Measurements from ENCODE around the gene ZCCHC9.

Gene ZCCHC9

DNA sequence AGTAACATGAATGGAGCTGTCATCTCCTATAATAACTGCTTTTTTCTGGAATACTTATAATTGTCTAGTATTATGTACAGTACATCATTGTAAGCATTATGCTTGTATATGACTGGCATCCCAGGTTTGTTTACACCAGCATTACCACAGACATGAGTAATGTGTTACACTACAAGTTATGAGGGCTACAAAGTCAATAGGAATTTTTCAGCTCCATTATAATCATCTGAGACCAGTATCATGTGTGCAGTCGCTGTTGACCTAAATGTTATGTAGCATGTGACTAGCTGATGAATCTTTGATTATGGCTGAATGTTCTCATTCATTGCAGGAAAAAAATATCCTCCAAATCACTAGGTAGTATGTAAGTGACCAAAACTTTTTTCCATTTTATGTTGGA, 2.2 kb downstream of the ZCCHC9 start:
- Histone ChIP-seq H3K9me3 (replicated peaks in 1 of 2; ENCODE audit: control insufficient read depth in 2 of 2, insufficient read depth in 1 of 2, low read depth in 1 of 2, low read length in 2 of 2) (no peaks in the 10 kb centered on the region), H2BK5ac (ENCODE audit: low read length) (no peak overlapping the region)

DNA sequence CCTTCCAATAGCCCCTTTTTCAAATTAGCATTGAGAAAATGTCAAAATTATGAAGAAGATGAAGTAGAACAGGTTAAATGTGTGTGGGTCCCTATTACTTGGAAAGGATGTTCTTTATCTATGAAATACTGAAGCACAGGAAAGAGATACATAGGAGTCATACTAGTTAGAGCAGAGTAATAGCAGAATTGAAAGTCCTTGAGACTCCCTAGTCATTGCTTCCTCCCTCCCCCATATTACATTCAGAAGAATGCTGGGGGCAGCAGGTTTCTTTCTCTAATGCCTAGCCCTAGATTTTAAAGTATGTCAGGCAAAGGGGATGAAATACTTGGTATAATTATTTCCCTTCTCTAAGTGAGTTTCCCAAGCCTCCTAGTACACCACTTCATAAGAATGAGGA, 4.4 kb downstream of the ZCCHC9 start:
- Histone ChIP-seq H3K18ac (ENCODE audit: low read length) (no peak overlapping the region), H3K14ac (ENCODE audit: low read length) (no peak overlapping the region), H3K4me1 (ENCODE audit: control insufficient read depth in 2 of 2, insufficient read depth in 1 of 2, low read depth in 1 of 2, low read length in 2 of 2) (peaks cover 0 to 4% of the 10 kb centered on the region in 2 donors), H3K9me3 (replicated peaks in 1 of 2; ENCODE audit: control insufficient read depth in 2 of 2, insufficient read depth in 1 of 2, low read depth in 1 of 2, low read length in 2 of 2) (no peaks in the 10 kb centered on the region), H2BK120ac (ENCODE audit: low read depth, low read length) (no peak overlapping the region), H2AK5ac (ENCODE audit: low read depth, low read length) (no peak overlapping the region), H3K36me3 (replicated peaks in 1 of 2; ENCODE audit: control insufficient read depth in 2 of 2, insufficient read depth in 2 of 2, low read length in 2 of 2) (peaks cover 2 to 45% of the 10 kb centered on the region in 2 donors), H3K4me2 (ENCODE audit: insufficient read depth, low read length, poor library complexity, severe bottlenecking) (no peak overlapping the region), H4K91ac (ENCODE audit: low read depth, low read length, poor library complexity) (no peak overlapping the region), H3K4ac (ENCODE audit: low read length) (no peak overlapping the region), H3K27me3 (ENCODE audit: control insufficient read depth in 3 of 3, insufficient read depth in 3 of 3, low read depth in 1 of 3, low read length in 3 of 3) (no peaks in the 10 kb centered on the region), H3K23ac (ENCODE audit: low read depth, low read length, poor library complexity) (no peak overlapping the region), H2BK12ac (ENCODE audit: low read length) (no peak overlapping the region), H2BK5ac (ENCODE audit: low read length) (no peak overlapping the region), H3K79me1 (ENCODE audit: low read depth, low read length) (peaks cover 5% of the 10 kb centered on the region), H2AFZ (ENCODE audit: low read length) (no peak overlapping the region), H4K8ac (ENCODE audit: low read depth, low read length) (no peak overlapping the region), H3K4me3 (ENCODE audit: low read length in 2 of 2) (no peak overlapping the region), H3K27ac (replicated peaks; ENCODE audit: low read length) (no peak overlapping the region), H3K9ac (ENCODE audit: low read depth, low read length, poor library complexity) (no peak overlapping the region), H2BK15ac (ENCODE audit: low read length) (no peak overlapping the region)
- no peak for DNase-seq (ENCODE audit: low spot score)

More for the DNA sequence above, 2.2 kb downstream of the ZCCHC9 start:
- Histone ChIP-seq H3K36me3 (replicated peaks in 1 of 2; ENCODE audit: control insufficient read depth in 2 of 2, insufficient read depth in 2 of 2, low read length in 2 of 2) (peaks cover 0 to 29% of the 10 kb centered on the region in 2 donors), H4K8ac (ENCODE audit: low read depth, low read length) (no peak overlapping the region), H3K4me1 (ENCODE audit: control insufficient read depth in 2 of 2, insufficient read depth in 1 of 2, low read depth in 1 of 2, low read length in 2 of 2) (peaks cover 4% of the 10 kb centered on the region in 2 donors), H3K27ac (replicated peaks; ENCODE audit: low read length) (no peak overlapping the region), H3K9ac (ENCODE audit: low read depth, low read length, poor library complexity) (no peak overlapping the region), H2BK15ac (ENCODE audit: low read length) (no peak overlapping the region), H3K14ac (ENCODE audit: low read length) (no peak overlapping the region), H4K91ac (ENCODE audit: low read depth, low read length, poor library complexity) (no peak overlapping the region), H3K4ac (ENCODE audit: low read length) (no peak overlapping the region), H2AFZ (ENCODE audit: low read length) (no peak overlapping the region), H2BK12ac (ENCODE audit: low read length) (no peak overlapping the region), H3K18ac (ENCODE audit: low read length) (no peak overlapping the region), H3K27me3 (ENCODE audit: control insufficient read depth in 3 of 3, insufficient read depth in 3 of 3, low read depth in 1 of 3, low read length in 3 of 3) (no peaks in the 10 kb centered on the region), H2BK120ac (ENCODE audit: low read depth, low read length) (no peak overlapping the region), H3K23ac (ENCODE audit: low read depth, low read length, poor library complexity) (no peak overlapping the region), H3K4me2 (ENCODE audit: insufficient read depth, low read length, poor library complexity, severe bottlenecking) (no peak overlapping the region), H3K79me1 (ENCODE audit: low read depth, low read length) (peaks cover 5% of the 10 kb centered on the region), H3K4me3 (ENCODE audit: low read length in 2 of 2) (no peak overlapping the region), H2AK5ac (ENCODE audit: low read depth, low read length) (no peak overlapping the region)
- no peak for DNase-seq (ENCODE audit: low spot score)
- WGBS, 2 donors (ENCODE audit: extremely low coverage in 2 of 2, insufficient read length in 2 of 2, insufficient replicate concordance in 1 of 2) = no CpG with 5 or more reads among the region's 1 CpG

DNA sequence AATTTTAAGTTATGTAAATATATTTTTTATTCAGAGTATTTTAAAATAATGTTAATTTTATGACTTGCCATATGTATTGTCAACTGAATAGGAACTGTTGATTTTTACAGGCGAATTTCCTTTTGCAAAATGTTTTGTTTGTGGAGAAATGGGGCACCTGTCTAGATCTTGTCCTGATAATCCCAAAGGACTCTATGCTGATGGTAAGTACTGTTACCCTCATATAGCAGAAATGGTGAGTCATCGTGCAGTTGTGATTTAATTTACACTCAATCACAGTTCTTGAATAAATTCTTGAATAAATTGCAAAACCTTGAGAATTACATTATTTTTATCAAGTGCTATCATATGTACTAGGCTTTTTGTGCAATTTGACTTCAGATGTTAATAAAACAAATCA, 7.4 kb downstream of the ZCCHC9 start:
- Histone ChIP-seq H3K79me1 (ENCODE audit: low read depth, low read length) (no peaks in the 10 kb centered on the region), H2AFZ (ENCODE audit: low read length) (no peak overlapping the region), H3K4me1 (ENCODE audit: control insufficient read depth in 2 of 2, insufficient read depth in 1 of 2, low read depth in 1 of 2, low read length in 2 of 2) (no peaks in the 10 kb centered on the region), H2BK12ac (ENCODE audit: low read length) (no peak overlapping the region), H3K27me3 (ENCODE audit: control insufficient read depth in 3 of 3, insufficient read depth in 3 of 3, low read depth in 1 of 3, low read length in 3 of 3) (no peaks in the 10 kb centered on the region), H3K18ac (ENCODE audit: low read length) (no peak overlapping the region), H3K4me3 (ENCODE audit: low read length in 2 of 2) (no peak overlapping the region), H2BK15ac (ENCODE audit: low read length) (no peak overlapping the region), H3K14ac (ENCODE audit: low read length) (no peak overlapping the region), H3K4ac (ENCODE audit: low read length) (no peak overlapping the region), H3K9ac (ENCODE audit: low read depth, low read length, poor library complexity) (no peak overlapping the region), H3K23ac (ENCODE audit: low read depth, low read length, poor library complexity) (no peak overlapping the region), H2BK5ac (ENCODE audit: low read length) (no peak overlapping the region), H3K9me3 (replicated peaks in 1 of 2; ENCODE audit: control insufficient read depth in 2 of 2, insufficient read depth in 1 of 2, low read depth in 1 of 2, low read length in 2 of 2) (no peaks in the 10 kb centered on the region), H3K4me2 (ENCODE audit: insufficient read depth, low read length, poor library complexity, severe bottlenecking) (no peak overlapping the region), H3K27ac (replicated peaks; ENCODE audit: low read length) (no peak overlapping the region), H4K91ac (ENCODE audit: low read depth, low read length, poor library complexity) (no peak overlapping the region), H3K36me3 (replicated peaks in 1 of 2; ENCODE audit: control insufficient read depth in 2 of 2, insufficient read depth in 2 of 2, low read length in 2 of 2) (peaks cover 6 to 76% of the 10 kb centered on the region in 2 donors), H2BK120ac (ENCODE audit: low read depth, low read length) (no peak overlapping the region), H2AK5ac (ENCODE audit: low read depth, low read length) (no peak overlapping the region), H4K8ac (ENCODE audit: low read depth, low read length) (no peak overlapping the region)
- no peak for DNase-seq (ENCODE audit: low spot score)
- no CpG with 5 or more reads among the region's 2 CpGs for WGBS, 2 donors (ENCODE audit: extremely low coverage in 2 of 2, insufficient read length in 2 of 2, insufficient replicate concordance in 1 of 2)

DNA sequence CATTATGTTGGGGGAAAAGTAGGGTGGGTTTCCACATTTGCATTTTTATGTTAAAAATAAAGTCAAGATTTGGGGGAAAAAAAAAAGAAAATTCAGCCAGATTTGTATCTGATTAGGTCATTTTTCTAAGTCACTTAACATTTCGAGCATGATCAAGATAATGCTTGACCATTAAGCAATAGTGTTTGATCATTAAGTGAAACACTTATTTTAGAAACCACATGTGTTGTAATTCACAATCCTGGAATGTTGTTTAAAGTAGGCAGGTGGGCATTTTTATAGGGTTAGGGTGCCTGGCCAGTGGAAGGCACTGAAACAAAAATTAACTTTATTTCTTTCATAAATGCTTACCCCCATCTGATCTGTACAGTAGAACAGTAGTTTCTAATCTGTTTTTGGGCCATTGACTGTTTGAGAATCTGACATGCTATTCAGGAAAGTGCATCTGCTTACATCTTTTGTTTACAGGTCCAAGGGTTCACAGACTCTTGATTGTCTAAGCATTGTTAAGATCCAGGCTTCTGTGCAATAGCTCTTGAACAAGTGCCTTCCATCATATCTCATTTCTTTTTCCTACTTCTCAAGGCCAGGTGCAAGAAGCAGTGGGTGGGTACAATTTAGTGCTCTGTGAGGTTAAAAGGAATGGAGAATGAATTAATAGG, 9.1 kb downstream of the ZCCHC9 start:
- Histone ChIP-seq H3K14ac (ENCODE audit: low read length) (no peak overlapping the region), H3K36me3 (replicated peaks in 1 of 2; ENCODE audit: control insufficient read depth in 2 of 2, insufficient read depth in 2 of 2, low read length in 2 of 2) (peaks cover 6 to 67% of the 10 kb centered on the region in 2 donors), H3K4ac (ENCODE audit: low read length) (no peak overlapping the region), H3K4me3 (ENCODE audit: low read length in 2 of 2) (no peak overlapping the region), H2AFZ (ENCODE audit: low read length) (no peak overlapping the region), H3K27me3 (ENCODE audit: control insufficient read depth in 3 of 3, insufficient read depth in 3 of 3, low read depth in 1 of 3, low read length in 3 of 3) (no peaks in the 10 kb centered on the region), H2BK120ac (ENCODE audit: low read depth, low read length) (no peak overlapping the region), H3K23ac (ENCODE audit: low read depth, low read length, poor library complexity) (no peak overlapping the region), H3K4me1 (ENCODE audit: control insufficient read depth in 2 of 2, insufficient read depth in 1 of 2, low read depth in 1 of 2, low read length in 2 of 2) (no peaks in the 10 kb centered on the region), H2BK15ac (ENCODE audit: low read length) (no peak overlapping the region), H3K18ac (ENCODE audit: low read length) (no peak overlapping the region), H3K9ac (ENCODE audit: low read depth, low read length, poor library complexity) (no peak overlapping the region), H2BK12ac (ENCODE audit: low read length) (no peak overlapping the region), H4K91ac (ENCODE audit: low read depth, low read length, poor library complexity) (no peak overlapping the region), H2BK5ac (ENCODE audit: low read length) (no peak overlapping the region), H3K4me2 (ENCODE audit: insufficient read depth, low read length, poor library complexity, severe bottlenecking) (no peak overlapping the region), H2AK5ac (ENCODE audit: low read depth, low read length) (no peak overlapping the region), H3K27ac (replicated peaks; ENCODE audit: low read length) (no peak overlapping the region), H4K8ac (ENCODE audit: low read depth, low read length) (no peak overlapping the region), H3K9me3 (replicated peaks in 1 of 2; ENCODE audit: control insufficient read depth in 2 of 2, insufficient read depth in 1 of 2, low read depth in 1 of 2, low read length in 2 of 2) (no peaks in the 10 kb centered on the region), H3K79me1 (ENCODE audit: low read depth, low read length) (no peaks in the 10 kb centered on the region)
- WGBS, 2 donors (ENCODE audit: extremely low coverage in 2 of 2, insufficient read length in 2 of 2, insufficient replicate concordance in 1 of 2) = no CpG with 5 or more reads among the region's 1 CpG
- DNase-seq (ENCODE audit: low spot score) = no peak

Measured in neuronal stem cell (in vitro differentiated cells).